Colon (tissue), 2 donors: ENCODE data around the gene CDK5R1.
"Not testable (repeated sequence)": the region's sequence is repeated elsewhere in the genome, so short reads cannot be mapped to it uniquely, and the experiment has no call there.

Source experiments
- FAIRE-seq: peaks from 2 replicates; lab custom pipeline; 2012; peaks lifted over from hg19 to GRCh38; lab: Jason Lieb, UNC
- donor health status: control.
- donor health status: control.

CDK5R1 gene

DNA sequence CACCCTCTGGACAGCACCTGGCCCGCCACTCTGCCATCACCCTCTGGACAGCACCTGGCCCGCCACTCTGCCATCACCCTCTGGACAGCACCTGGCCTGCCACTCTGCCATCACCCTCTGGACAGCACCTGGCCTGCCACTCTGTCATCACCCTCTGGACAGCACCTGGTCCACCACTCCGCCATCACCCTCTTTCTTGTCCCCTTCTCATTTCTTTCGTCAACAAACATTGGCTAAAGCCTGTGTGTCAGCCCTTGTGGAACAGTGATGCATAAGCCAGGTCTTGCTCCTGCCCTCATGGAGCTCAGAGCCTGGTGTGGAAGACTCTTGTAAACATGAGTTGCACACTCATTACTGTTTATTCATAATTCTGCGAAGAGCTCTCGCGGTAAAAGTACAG lies 31.2 kb downstream of the CDK5R1 start:
- FAIRE-seq = no peak

DNA sequence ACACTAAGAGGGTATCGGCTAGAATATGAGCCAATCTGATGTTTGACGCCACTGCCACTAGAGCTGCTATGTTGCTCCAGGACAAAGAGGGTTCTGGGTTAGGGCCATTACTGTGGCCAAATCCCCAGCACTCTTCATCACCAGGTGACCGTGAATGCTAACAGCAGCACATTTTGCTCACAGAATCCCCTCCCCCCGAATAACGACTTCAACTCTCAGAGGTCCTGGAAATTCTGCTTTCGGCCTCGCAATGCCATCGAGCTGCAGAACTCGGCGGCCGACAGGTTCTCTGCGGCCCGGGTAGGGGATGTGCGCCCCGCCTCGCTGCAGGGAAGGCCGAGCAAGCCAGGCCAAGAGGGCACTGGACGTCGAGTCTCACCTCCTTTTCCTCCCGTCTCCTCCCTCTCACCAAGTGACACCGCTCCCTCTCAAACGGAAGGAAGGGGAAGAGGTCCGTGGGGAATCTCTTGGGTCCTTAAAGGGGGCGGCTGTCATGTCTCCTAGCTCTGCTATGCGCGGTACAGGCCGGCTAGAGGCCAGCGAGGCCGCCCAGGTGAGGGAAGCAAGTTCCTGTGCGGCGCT lies 31.9 kb downstream of the CDK5R1 start:
- FAIRE-seq = no peak

GRCh38 chr17:32519228-32520103 lies 32.7 kb downstream of the CDK5R1 start:
- FAIRE-seq = no peak

DNA sequence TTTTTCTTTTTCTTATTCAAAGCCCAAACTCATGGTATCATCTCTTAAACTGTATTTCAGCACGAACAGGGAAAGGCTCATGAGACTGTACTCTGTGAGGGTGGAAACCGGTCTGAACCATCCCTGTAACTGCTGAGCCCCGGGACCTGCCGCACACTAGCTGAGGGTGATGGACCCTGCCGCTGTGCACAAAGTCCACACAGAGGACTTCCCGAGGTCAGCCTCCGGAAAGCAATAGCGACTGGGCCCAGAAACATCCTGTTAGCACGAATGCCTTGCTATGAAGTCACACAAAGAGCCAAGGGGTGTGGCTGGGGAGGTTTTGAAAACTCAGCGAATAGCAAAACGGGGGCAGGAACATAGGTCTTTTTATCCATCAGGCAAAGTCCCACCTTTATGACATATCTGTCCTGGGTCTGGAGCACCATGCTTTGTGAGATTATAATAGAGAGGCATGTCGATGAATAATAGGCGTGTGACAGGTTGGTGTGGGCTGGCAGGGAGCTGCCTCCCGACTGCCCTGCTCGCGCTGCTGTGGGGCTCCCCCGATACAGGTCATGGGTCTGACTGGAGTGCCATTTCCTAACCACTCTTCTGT lies 33.4 kb downstream of the CDK5R1 start:
- no peak for FAIRE-seq

DNA sequence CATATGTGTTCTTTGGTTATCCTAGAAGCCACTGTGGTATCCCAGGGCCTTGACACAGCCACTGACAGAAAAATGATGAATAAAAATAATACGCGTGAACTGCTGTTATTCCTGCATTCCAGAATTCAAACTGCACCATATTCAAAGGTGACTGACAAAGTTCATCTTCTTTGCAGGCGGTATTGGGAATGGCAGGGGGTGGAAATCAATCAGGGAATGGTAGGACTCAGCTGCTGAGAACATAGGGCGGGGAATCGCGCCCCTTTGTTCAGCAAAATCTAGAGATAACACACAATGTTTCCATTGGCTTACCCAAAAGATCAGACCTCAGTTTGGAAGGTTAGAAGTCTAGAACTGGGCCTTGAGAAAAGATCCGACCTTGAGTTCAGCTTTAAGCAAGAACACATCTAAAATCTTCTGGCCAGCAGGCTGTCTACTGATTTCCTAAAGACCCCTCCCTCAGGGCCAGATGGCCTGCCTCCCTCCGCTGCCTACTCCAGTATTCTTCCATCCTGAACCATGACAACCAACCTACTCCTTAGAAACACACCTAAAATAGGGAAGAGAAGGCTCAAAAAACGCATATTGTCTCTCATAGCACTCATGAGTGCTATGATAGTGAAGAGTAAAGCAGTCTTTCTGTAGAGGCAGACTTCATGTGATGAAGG lies 34.1 kb downstream of the CDK5R1 start:
- FAIRE-seq = no peak

- no peak for FAIRE-seq
Observed at GRCh38 chr17:32523017-32523680, 36.4 kb downstream of the CDK5R1 start.

GRCh38 chr17:32523827-32524552 lies 37.2 kb downstream of the CDK5R1 start:
- FAIRE-seq = no peak

GRCh38 chr17:32524553-32524880 lies 37.7 kb downstream of the CDK5R1 start:
- FAIRE-seq = not testable (repeated sequence)

DNA sequence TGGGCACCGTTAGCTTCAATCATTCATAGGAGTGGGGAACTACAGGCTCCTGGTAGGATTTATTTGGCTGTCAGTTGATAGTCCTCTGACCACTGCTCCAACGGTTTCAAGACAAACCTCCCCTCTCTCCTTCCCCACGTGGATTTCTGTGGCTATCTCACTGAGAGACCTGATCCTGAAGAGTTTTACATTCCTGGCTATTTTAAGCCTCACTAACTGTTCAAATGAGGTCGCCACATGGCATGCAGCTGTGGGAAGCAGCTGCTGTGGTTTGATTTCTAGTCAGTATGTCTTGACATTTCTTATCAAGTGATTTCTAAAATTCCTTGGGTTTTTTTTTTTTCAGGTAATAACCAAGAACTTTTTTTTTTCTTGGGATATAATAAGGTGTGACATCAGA lies 38.3 kb downstream of the CDK5R1 start:
- FAIRE-seq = no peak

DNA sequence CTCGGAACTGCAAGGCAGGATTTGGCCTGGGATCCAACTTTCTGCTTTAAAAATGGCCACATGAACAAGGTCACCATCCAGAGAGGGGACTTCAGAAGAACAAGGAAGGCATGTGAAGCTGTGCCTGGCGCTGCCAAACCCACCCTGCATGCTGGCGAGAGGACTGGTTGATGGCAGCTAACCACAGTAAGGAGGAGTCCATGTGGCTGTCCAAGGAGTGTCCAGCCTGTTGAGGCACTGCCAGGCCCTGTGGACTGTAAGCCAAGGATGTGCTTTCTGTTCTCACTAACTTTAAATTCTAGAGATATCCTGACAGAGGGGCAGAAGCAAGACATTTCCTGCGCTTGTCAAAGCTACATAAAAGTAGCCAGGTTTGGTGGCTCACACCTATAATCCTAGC lies 40.4 kb downstream of the CDK5R1 start:
- no peak for FAIRE-seq

GRCh38 chr17:32528825-32529224 lies 42.0 kb downstream of the CDK5R1 start:
- no peak for FAIRE-seq

GRCh38 chr17:32529604-32530003 lies 42.8 kb downstream of the CDK5R1 start:
- no peak for FAIRE-seq

- FAIRE-seq = no peak
Observed at GRCh38 chr17:32533296-32533695, 46.5 kb downstream of the CDK5R1 start.

- FAIRE-seq = no peak
Observed at GRCh38 chr17:32536736-32537643, 50.2 kb downstream of the CDK5R1 start.
